GM12878 (cell line): ENCODE results near the gene GNGT1. TPM values are rescaled to one million over a fixed set of nuclear protein-coding genes. Genes with fewer than 3 reads are reported as not detected.

Source experiments
- ATAC-seq: fragments of 200-7000 bp; cut with Tn5 transposase; 3 replicates; pipeline ENCODE4 v1.9.1; 2020; ENCODE audit warnings: mild to moderate bottlenecking, moderate library complexity
- BruUV-seq: library from RNA; stranded (reverse); fragments of 400-500 nt; replicated peaks from 2 replicates; lab custom pipeline; 2021; lab: Mats Ljungman, UMichigan
- CTCF ChIA-PET: fragments of 300-600 bp; sonication (Branson Sonifier 250); formaldehyde crosslinking; extraction: SDS; loops from one replicate; lab custom pipeline; 2021; ENCODE audit warnings: inconsistent platforms; lab: Yijun Ruan, JAX
- POLR2A ChIA-PET: fragments of 350-600 bp; formaldehyde crosslinking; extraction: SDS; loops from one replicate; lab custom pipeline; 2021; ENCODE audit warnings: inconsistent platforms; lab: Charles Lee
- RAD21 ChIA-PET: fragments of 300-600 bp; sonication (Branson Sonifier 250); formaldehyde crosslinking; loops from one replicate; lab custom pipeline; 2023; ENCODE audit warnings: antibody characterized with exemption; ENCODE audit not compliant: unreplicated experiment; lab: Charles Lee
- SMC1A ChIA-PET: fragments of 300-600 bp; sonication (Branson Sonifier 250); formaldehyde crosslinking; loops from one replicate; lab custom pipeline; 2023; ENCODE audit not compliant: unreplicated experiment, uncharacterized antibody; lab: Charles Lee
- DNase-seq: peaks from one replicate; pipeline ENCODE4 v3.0.0-alpha.2; 2011; ENCODE audit warnings: low read depth, low spot score
- FAIRE-seq: peaks from 3 replicates; lab custom pipeline; 2011; peaks lifted over from hg19 to GRCh38; lab: Jason Lieb, UNC
- H2AFZ ChIP-seq: 2 replicates; pipeline ENCODE4 v1.6.0; 2011; ENCODE audit warnings: low read depth, low read length, control low read depth; ENCODE audit not compliant: control insufficient read depth
- H3K27ac ChIP-seq: 2 replicates; pipeline ENCODE4 v1.5.1; 2011; ENCODE audit warnings: control low read depth; ENCODE audit not compliant: control insufficient read depth, insufficient read depth
- H3K27me3 ChIP-seq, 2 experiments: replicated peaks in 1 of 2; 2 replicates each; pipeline versions ENCODE4 v1.6.0 to v1.6.1; 2011; ENCODE audit warnings: low read length in 1 of 2; ENCODE audit not compliant: control insufficient read depth in 2 of 2, insufficient read depth in 2 of 2
- H3K36me3 ChIP-seq, 2 experiments: 2 replicates each; pipeline ENCODE4 v1.5.1; 2011; ENCODE audit warnings: low read length in 1 of 2; ENCODE audit not compliant: control insufficient read depth in 2 of 2, insufficient read depth in 2 of 2
- H3K4me1 ChIP-seq: 2 replicates; pipeline ENCODE4 v1.6.1; 2011; ENCODE audit warnings: mild to moderate bottlenecking, low read length, moderate library complexity, mixed read lengths; ENCODE audit not compliant: control insufficient read depth, insufficient read depth
- H3K4me2 ChIP-seq: 2 replicates; pipeline ENCODE4 v1.6.0; 2011; ENCODE audit warnings: control low read depth; ENCODE audit not compliant: control insufficient read depth, insufficient read depth
- H3K4me3 ChIP-seq: fragments of 200-600 bp; sonication (generic); 2 replicates; pipeline ENCODE4 v1.5.1; 2016
- H3K79me2 ChIP-seq: 2 replicates; pipeline ENCODE4 v1.6.0; 2011; ENCODE audit warnings: low read length; ENCODE audit not compliant: control insufficient read depth, insufficient read depth
- H3K9ac ChIP-seq: 2 replicates; pipeline ENCODE4 v1.8.0; 2011; ENCODE audit warnings: low read length, control low read depth, mixed read lengths; ENCODE audit not compliant: control insufficient read depth, insufficient read depth
- H3K9me3 ChIP-seq: replicated peaks from 3 replicates; pipeline ENCODE4 v1.5.1; 2011; ENCODE audit warnings: mild to moderate bottlenecking, low read length; ENCODE audit not compliant: control insufficient read depth, insufficient read depth
- H4K20me1 ChIP-seq: 2 replicates; pipeline ENCODE4 v1.6.0; 2011; ENCODE audit not compliant: control insufficient read depth, insufficient read depth
- BCL11A ChIP-seq: IDR thresholded peaks from 2 replicates; pipeline ENCODE4 v1.6.1; 2011; ENCODE audit warnings: low read depth, low read length
- EZH2 ChIP-seq: IDR thresholded peaks from 2 replicates; pipeline ENCODE4 v1.6.1; 2012; ENCODE audit warnings: low read depth, mild to moderate bottlenecking, control low read depth, inconsistent platforms, low read length, borderline replicate concordance; ENCODE audit not compliant: control insufficient read depth
- JUNB ChIP-seq: IDR thresholded peaks from 2 replicates; pipeline ENCODE4 v1.6.1; 2016; ENCODE audit warnings: antibody characterized with exemption, mild to moderate bottlenecking
- NFYB ChIP-seq: IDR thresholded peaks from 2 replicates; pipeline ENCODE4 v1.6.1; 2011; ENCODE audit warnings: low read depth, mild to moderate bottlenecking, low read length, improper control_type of control experiment, moderate library complexity; ENCODE audit not compliant: insufficient read depth
- RUNX3 ChIP-seq: IDR thresholded peaks from 2 replicates; pipeline ENCODE4 v1.6.1; 2012; ENCODE audit warnings: low read length, inconsistent platforms
- STAT1 ChIP-seq: fragments of 450-650 bp; conservative IDR thresholded peaks from 2 replicates; pipeline ENCODE4 v1.6.1; 2014; ENCODE audit warnings: antibody characterized with exemption, mild to moderate bottlenecking
- STAT3 ChIP-seq: IDR thresholded peaks from 2 replicates; pipeline ENCODE4 v1.6.1; 2011; ENCODE audit warnings: low read depth, low read length, improper control_type of control experiment
- SUZ12 ChIP-seq: fragments of 200-600 bp; sonication (generic); IDR thresholded peaks from one replicate; pipeline ENCODE4 v1.6.1; 2018; ENCODE audit warnings: antibody characterized with exemption, mild to moderate bottlenecking; ENCODE audit not compliant: unreplicated experiment
- USF2 ChIP-seq: IDR thresholded peaks from 2 replicates; pipeline ENCODE4 v1.6.1; 2011; ENCODE audit warnings: low read depth, low read length, improper control_type of control experiment, borderline replicate concordance
- YY1 ChIP-seq: IDR thresholded peaks from 2 replicates; pipeline ENCODE4 v1.6.1; 2011; ENCODE audit warnings: low read depth, mild to moderate bottlenecking, low read length
- ZBTB33 ChIP-seq: fragments of 450-650 bp; IDR thresholded peaks from 2 replicates; pipeline ENCODE4 v1.6.1; 2017; ENCODE audit warnings: mild to moderate bottlenecking
- ZSCAN29 ChIP-seq: fragments of 450-650 bp; IDR thresholded peaks from 2 replicates; pipeline ENCODE4 v1.6.1; 2017; ENCODE audit warnings: mild to moderate bottlenecking, moderate library complexity
- WGBS: methylation state at CpG from one replicate; pipeline ENCODE4 v1.1.6; 2016; ENCODE audit warnings: low lambda C conversion rate; ENCODE audit not compliant: insufficient replicate concordance, insufficient coverage; ENCODE audit errors: missing lambda C conversion rate; 5-methylcytosine and 5-hydroxymethylcytosine counted together
- in situ Hi-C: fragments of 300-500 bp; cut with MboI; formaldehyde crosslinking; loops from 9 replicates; pipeline ENCODE4 v1.14.3; 2018; ENCODE audit warnings: mixed read lengths
- intact Hi-C: fragments of 100-400 bp; cut with micrococcal nuclease; formaldehyde crosslinking; loops from one replicate; pipeline ENCODE4 v1.14.2; 2022; ENCODE audit not compliant: unreplicated experiment
- polyA plus RNA-seq, 11 experiments: library from polyadenylated mRNA; depleted of rRNA in 4 of 11; unstranded in 6 of 11; stranded (reverse) in 5 of 11; fragments of >200 nt; fragmentation: Nextera tagmentation in 4 of 11; fragmentation: Illumina TruSeq in 1 of 11; extraction: Ambion mirVana in 4 of 11; extraction: Trizol in 1 of 11; gene quantifications; 1 replicate in 1 of 11; 2 replicates in 10 of 11; pipeline versions ENCODE4 v1.2.1 to v1.2.3, GENCODE V29; 2011 to 2016; ENCODE audit warnings: inconsistent platforms in 2 of 11, missing spikeins in 2 of 11, low read depth in 1 of 11
- total RNA-seq, 4 experiments: library from RNA; depleted of rRNA in 3 of 4; stranded (reverse); fragments of >200 nt in 3 of 4; fragmentation: Illumina TruSeq in 1 of 4; extraction: Trizol in 1 of 4; gene quantifications; 2 replicates each; pipeline versions ENCODE4 v1.2.1 to v1.2.3, GENCODE V29; 2013 to 2021
- TF ChIP-seq, protein P1 (sequence below): IDR thresholded peaks from 2 replicates; pipeline ENCODE4 v1.6.1; 2011; ENCODE audit warnings: mild to moderate bottlenecking, low read depth, low read length, moderate library complexity; ENCODE audit not compliant: insufficient replicate concordance

GNGT1 gene
- total and polyA plus RNA-seq, 10 of the 15 experiments (the other 5 are each of a cell fraction or from before 2014, with no cell fraction given), result not detected

DNA sequence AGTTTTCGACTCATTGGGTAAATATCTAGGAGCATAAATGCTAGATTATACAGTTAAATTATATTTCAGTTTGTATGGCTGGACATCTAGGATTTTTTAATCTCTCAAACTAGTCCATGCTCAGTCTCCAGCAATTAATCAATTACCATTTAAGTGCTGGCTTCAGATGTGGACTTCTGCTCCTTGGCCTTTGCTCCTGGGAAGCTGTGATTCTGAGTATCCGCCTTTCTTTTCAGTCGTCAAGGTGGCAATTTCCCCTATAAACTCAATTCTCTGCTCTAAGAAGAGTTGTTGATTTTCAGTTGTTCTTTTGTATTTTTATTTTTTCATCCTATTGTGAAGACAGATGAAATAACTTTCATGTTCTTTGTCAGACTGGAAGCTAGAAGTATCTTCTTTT, 39.5 kb upstream of the GNGT1 start:
- intact Hi-C loops, result loop anchor here (10.0 kb wide), 1 partner anchor 58 kb away; the partner anchor contains the start of gene GNG11
- CTCF ChIA-PET, result interaction anchor here (1.4 kb wide), 1 partner anchor 20 kb away, joined by 4 read pairs; no protein-coding TSS in a partner anchor
- no peak overlapping the region for H3K4me3 ChIP-seq
- FAIRE-seq, result no peak
- DNase-seq, result no peak
- ATAC-seq, result no peak
- H3K79me2 ChIP-seq, result no peaks in the 10 kb centered on the region
- TF ChIP-seq RUNX3 (no peak), USF2 (no peak), EZH2 (no peak), NFYB (no peak), ZSCAN29 (no peak), YY1 (no peak), JUNB (no peak), BCL11A (no peak), ZBTB33 (no peak), SUZ12 (no peak), STAT1 (no peak), STAT3 (no peak)
- TF ChIP-seq, protein P1, sequence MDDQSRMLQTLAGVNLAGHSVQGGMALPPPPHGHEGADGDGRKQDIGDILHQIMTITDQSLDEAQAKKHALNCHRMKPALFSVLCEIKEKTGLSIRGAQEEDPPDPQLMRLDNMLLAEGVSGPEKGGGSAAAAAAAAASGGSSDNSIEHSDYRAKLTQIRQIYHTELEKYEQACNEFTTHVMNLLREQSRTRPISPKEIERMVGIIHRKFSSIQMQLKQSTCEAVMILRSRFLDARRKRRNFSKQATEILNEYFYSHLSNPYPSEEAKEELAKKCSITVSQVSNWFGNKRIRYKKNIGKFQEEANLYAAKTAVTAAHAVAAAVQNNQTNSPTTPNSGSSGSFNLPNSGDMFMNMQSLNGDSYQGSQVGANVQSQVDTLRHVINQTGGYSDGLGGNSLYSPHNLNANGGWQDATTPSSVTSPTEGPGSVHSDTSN, result no peak
- TF ChIP-seq, all 136 proteins: peak for 0
- Histone ChIP-seq H3K4me2 (no peak overlapping the region), H3K27ac (no peak overlapping the region), H3K9ac (no peak overlapping the region), H3K36me3 (no peaks in the 10 kb centered on the region), H4K20me1 (no peaks in the 10 kb centered on the region), H2AFZ (no peak overlapping the region), H3K4me1 (no peaks in the 10 kb centered on the region), H3K27me3 (no peaks in the 10 kb centered on the region), H3K9me3 (no peaks in the 10 kb centered on the region)
- SMC1A ChIA-PET, result interaction anchor here (0.7 kb wide), 1 partner anchor 19 kb away, joined by 3 read pairs; no protein-coding TSS in a partner anchor
- in situ Hi-C loops, result no loop called here
- RAD21 ChIA-PET, result no interaction called here
- 65% methylated on average over 3 of the region's 3 CpGs for WGBS
- BruUV-seq, result no TSS peak
- POLR2A ChIA-PET, result no interaction called here
